HG02588 (cell line): ENCODE data around the gene QRICH1.

Experiments
- ATAC-seq: cut with Tn5 transposase; IDR thresholded peaks from one replicate; pipeline ENCODE4 v1.9.1; 2021; ENCODE audit warnings: mild to moderate bottlenecking, moderate library complexity; ENCODE audit not compliant: unreplicated experiment

Gene QRICH1

GRCh38 chr3:49001155-49001554 is 92.7 kb downstream of the QRICH1 start:
- no peak for ATAC-seq

- ATAC-seq, result no peak
These were observed 94.6 kb downstream of the QRICH1 start for GRCh38 chr3:48999085-48999858.

- no peak for ATAC-seq
These were observed 95.9 kb downstream of the QRICH1 start for GRCh38 chr3:48997714-48998637.

- ATAC-seq, result no peak
These were observed 96.7 kb downstream of the QRICH1 start for GRCh38 chr3:48997102-48997635.

GRCh38 chr3:48996640-48997039 is 97.2 kb downstream of the QRICH1 start:
- ATAC-seq, result no peak

GRCh38 chr3:48993834-48994233 is 100.0 kb downstream of the QRICH1 start:
- no peak for ATAC-seq

- ATAC-seq, result no peak
These were observed 101.9 kb downstream of the QRICH1 start for GRCh38 chr3:48991851-48992545.

GRCh38 chr3:48990636-48991469 is 103.0 kb downstream of the QRICH1 start:
- ATAC-seq, result peak; percentile 19

- ATAC-seq, result peak; percentile 47
These were observed 103.9 kb downstream of the QRICH1 start, which contains the start of gene P4HTM for GRCh38 chr3:48989796-48990635. Gene P4HTM, plus strand, starts transcription at chr3:48990241. Its CDS starts 16 bp downstream, at chr3:48990257.

GRCh38 chr3:48989126-48989795 is 104.6 kb downstream of the QRICH1 start:
- ATAC-seq, result no peak

- no peak for ATAC-seq
These were observed 108.0 kb downstream of the QRICH1 start for GRCh38 chr3:48985831-48986376.

- ATAC-seq, result no peak
These were observed 109.2 kb downstream of the QRICH1 start for GRCh38 chr3:48984663-48985062.

- ATAC-seq, result no peak
These were observed 110.8 kb downstream of the QRICH1 start for GRCh38 chr3:48983096-48983495.

GRCh38 chr3:48982686-48983085 is 111.2 kb downstream of the QRICH1 start:
- no peak for ATAC-seq

GRCh38 chr3:48982016-48982415 is 111.9 kb downstream of the QRICH1 start:
- no peak for ATAC-seq

- no peak for ATAC-seq
These were observed 113.6 kb downstream of the QRICH1 start for GRCh38 chr3:48980295-48980694.
